ENCODE data around the gene CAB39.

GRCh38 chr2:230714136-230714480, 1.5 kb downstream of the CAB39 start:
- TF ChIP-seq CTCF (IDR thresholded peaks at IDR 0.05), result no peak
- no peak for TF ChIP-seq POLR2A (IDR thresholded peaks at IDR 0.05)
- no peak for TF ChIP-seq POLR2AphosphoS5 (IDR thresholded peaks at IDR 0.05)
